HEK293T (cell line): ENCODE results near the gene SNTB2.

Experiments used
- FOXK2 ChIP-seq: fragments of 450-650 bp; IDR thresholded peaks from 2 replicates; pipeline ENCODE4 v1.6.1; 2016; ENCODE audit warnings: mild to moderate bottlenecking
- FOXM1 ChIP-seq: fragments of 450-650 bp; IDR thresholded peaks from 2 replicates; pipeline ENCODE4 v1.6.1; 2017; ENCODE audit warnings: mild to moderate bottlenecking, borderline replicate concordance
- HDGF ChIP-seq: fragments of 450-650 bp; IDR thresholded peaks from 2 replicates; pipeline ENCODE4 v1.6.1; 2017; ENCODE audit warnings: antibody characterized with exemption, borderline replicate concordance
- SUZ12 ChIP-seq: fragments of 450-650 bp; IDR thresholded peaks from 2 replicates; pipeline ENCODE4 v1.6.1; 2016; ENCODE audit warnings: mild to moderate bottlenecking

DNA sequence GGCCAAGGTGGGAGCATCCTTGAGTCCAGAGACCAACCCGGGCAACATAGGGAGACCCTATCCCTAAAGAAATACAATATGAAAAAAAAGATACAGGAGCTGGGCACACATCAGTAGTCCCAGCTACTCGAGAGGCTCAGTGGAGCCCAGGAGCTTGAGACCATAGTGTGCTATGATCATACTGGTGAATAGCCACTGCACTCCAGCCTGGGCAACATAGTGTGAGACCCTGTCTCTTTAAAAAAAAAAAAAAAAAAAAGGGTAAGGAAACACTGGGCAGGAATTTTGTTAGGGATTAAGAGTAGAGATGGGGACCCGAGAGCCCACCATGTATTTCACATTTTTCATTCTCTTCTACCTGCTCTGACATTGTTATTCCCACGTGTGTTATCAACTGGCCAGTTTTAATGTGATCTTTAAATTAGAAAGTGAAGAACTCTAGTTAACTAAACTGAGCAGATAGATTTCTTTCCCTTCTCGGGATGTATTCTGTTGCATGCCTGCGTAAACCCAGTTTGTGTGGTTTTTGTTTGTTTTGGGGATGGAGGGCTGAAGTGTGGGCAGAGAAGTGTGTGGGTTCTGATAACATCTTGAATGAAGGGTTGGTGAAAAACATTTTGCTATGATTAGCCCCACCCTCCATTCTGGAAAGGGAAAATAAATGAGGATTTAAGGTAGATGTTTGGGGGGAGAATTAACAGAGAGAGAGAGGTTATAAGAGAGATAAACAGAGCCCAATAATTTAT, 17.2 kb upstream of the SNTB2 start:
- TF ChIP-seq FOXM1, result no peak
- no peak for TF ChIP-seq SUZ12
- TF ChIP-seq HDGF, result no peak
- no peak for TF ChIP-seq FOXK2
